ENCODE results near the gene SLC38A10.

The SLC38A10 gene

GRCh38 chr17:81221371-81221841 is 73.7 kb downstream of the SLC38A10 start:
- H3K36me3 ChIP-seq, result peaks cover 5% of the 10 kb centered on the region
- H3K4me3 ChIP-seq (ENCODE audit: low read depth, low read length), result no peak overlapping the region; the same call in 1 of the 2 replicates
- TF ChIP-seq CTCF (IDR thresholded peaks at IDR 0.05; ENCODE audit: low read depth, low read length), result no peak
- no peak for DNase-seq
- no peaks in the 10 kb centered on the region for H3K9me3 ChIP-seq
- no peaks in the 10 kb centered on the region for H3K27me3 ChIP-seq
- no peaks in the 10 kb centered on the region for H3K4me1 ChIP-seq

- no peak for DNase-seq
- peaks cover 5% of the 10 kb centered on the region for H3K36me3 ChIP-seq
- no peaks in the 10 kb centered on the region for H3K27me3 ChIP-seq
- no peaks in the 10 kb centered on the region for H3K4me1 ChIP-seq
- no peaks in the 10 kb centered on the region for H3K9me3 ChIP-seq
- TF ChIP-seq CTCF (IDR thresholded peaks at IDR 0.05; ENCODE audit: low read depth, low read length), result no peak
- no peak overlapping the region for H3K4me3 ChIP-seq (ENCODE audit: low read depth, low read length)
Measured at GRCh38 chr17:81219476-81220180, 75.5 kb downstream of the SLC38A10 start.

GRCh38 chr17:81218991-81219390 is 76.1 kb downstream of the SLC38A10 start:
- Histone ChIP-seq H3K4me1 (no peaks in the 10 kb centered on the region), H3K27me3 (no peaks in the 10 kb centered on the region), H3K4me3 (ENCODE audit: low read depth, low read length) (no peak overlapping the region), H3K36me3 (peaks cover 5% of the 10 kb centered on the region), H3K9me3 (no peaks in the 10 kb centered on the region)
- TF ChIP-seq CTCF (IDR thresholded peaks at IDR 0.05; ENCODE audit: low read depth, low read length), result no peak
- DNase-seq, result no peak

- TF ChIP-seq CTCF (IDR thresholded peaks at IDR 0.05; ENCODE audit: low read depth, low read length), result no peak
- no peaks in the 10 kb centered on the region for H3K4me1 ChIP-seq
Measured at GRCh38 chr17:81218459-81218858, 76.6 kb downstream of the SLC38A10 start.

GRCh38 chr17:81217491-81217890 is 77.6 kb downstream of the SLC38A10 start:
- peaks cover 5% of the 10 kb centered on the region for H3K36me3 ChIP-seq
- no peak for DNase-seq
- no peaks in the 10 kb centered on the region for H3K4me1 ChIP-seq
- no peak overlapping the region for H3K4me3 ChIP-seq (ENCODE audit: low read depth, low read length)
- H3K9me3 ChIP-seq, result no peaks in the 10 kb centered on the region
- no peaks in the 10 kb centered on the region for H3K27me3 ChIP-seq
- TF ChIP-seq CTCF (IDR thresholded peaks at IDR 0.05; ENCODE audit: low read depth, low read length), result no peak

More at GRCh38 chr17:81218459-81218858, 76.6 kb downstream of the SLC38A10 start:
- Histone ChIP-seq H3K4me3 (ENCODE audit: low read depth, low read length) (no peak overlapping the region), H3K27me3 (no peaks in the 10 kb centered on the region), H3K36me3 (peaks cover 5% of the 10 kb centered on the region), H3K9me3 (no peaks in the 10 kb centered on the region)
- no peak for DNase-seq

GRCh38 chr17:81213978-81214377 is 81.1 kb downstream of the SLC38A10 start:
- no peaks in the 10 kb centered on the region for H3K27me3 ChIP-seq
- TF ChIP-seq CTCF (IDR thresholded peaks at IDR 0.05; ENCODE audit: low read depth, low read length), result no peak
- no peaks in the 10 kb centered on the region for H3K4me1 ChIP-seq
- no peak overlapping the region for H3K4me3 ChIP-seq (ENCODE audit: low read depth, low read length)
- no peak for DNase-seq
- no peaks in the 10 kb centered on the region; the same call in 1 of the 2 replicates for H3K36me3 ChIP-seq
- H3K9me3 ChIP-seq, result no peaks in the 10 kb centered on the region

Measured in BE2C (cell line).